Neural cell (in vitro differentiated cells): ENCODE data around the gene PAFAH1B1. TPM values are rescaled to one million over a fixed set of nuclear protein-coding genes. Genes with fewer than 3 reads are reported as not detected.

Source experiments
- polyA plus RNA-seq: library from polyadenylated mRNA; depleted of rRNA; stranded (reverse); fragments of >200 nt; gene quantifications from 2 replicates; pipeline ENCODE4 v1.2.3, GENCODE V29; 2014
- small RNA-seq, 3 experiments: library from RNA; depleted of rRNA; stranded (forward); fragments of <200 nt; gene quantifications; one replicate each; pipeline ENCODE3, GENCODE V24; 2012

The PAFAH1B1 gene
- polyA plus RNA-seq, 1 donor from 2014 or later, result 305 TPM

Small RNA genes within 50 kb of the gene (small RNA-seq; reads per million reads assigned to genes)
- gene MIR6776 (0 to 0.42 (median 0.23) reads per million in 3 experiments), gene RN7SL608P (0 to 0.03 (median 0) reads per million in 3 experiments)

Other genes starting within 250 kb of the PAFAH1B1 start
- 6.1 and 11.6 TPM in 2 replicates for gene MNT, start 192.6 kb upstream of the PAFAH1B1 start, polyA plus RNA-seq
- 18.7 and 20.3 TPM in 2 replicates for gene METTL16, start 81.8 kb upstream of the PAFAH1B1 start, polyA plus RNA-seq
- 18.6 and 47.5 TPM in 2 replicates for gene CLUH, start 118.1 kb downstream of the PAFAH1B1 start, polyA plus RNA-seq
- gene CCDC92B, start 156.0 kb downstream of the PAFAH1B1 start, polyA plus RNA-seq, result 0.32 and 1.2 TPM in 2 replicates
- 14.8 and 20.1 TPM in 2 replicates for gene RAP1GAP2, start 202.8 kb downstream of the PAFAH1B1 start, polyA plus RNA-seq